DMS153 (cell line): ENCODE measurements around the gene HDAC9.

Experiments used
- DNase-seq: peaks from one replicate; lab custom pipeline; 2025; lab: John Stamatoyannopoulos, UW

Gene HDAC9

GRCh38 chr7:18495412-18496340 is at the start of gene HDAC9:
Gene HDAC9 (plus strand): TSS chr7:18495749. CDS start chr7:18496303, 554 bp downstream.
- peak; percentile 83 for DNase-seq

- no peak for DNase-seq
Measured at GRCh38 chr7:18445916-18446520, 49.5 kb upstream of the HDAC9 start.

GRCh38 chr7:18450019-18450418 is 45.5 kb upstream of the HDAC9 start:
- no peak for DNase-seq

- DNase-seq: no peak
Measured at GRCh38 chr7:18455606-18456005, 39.9 kb upstream of the HDAC9 start.

GRCh38 chr7:18457832-18458231 is 37.7 kb upstream of the HDAC9 start:
- peak; percentile 82 for DNase-seq

- no peak for DNase-seq
Measured at GRCh38 chr7:18458830-18459229, 36.7 kb upstream of the HDAC9 start.

GRCh38 chr7:18459484-18460245 is 35.9 kb upstream of the HDAC9 start:
- DNase-seq: no peak

GRCh38 chr7:18461785-18462467 is 33.6 kb upstream of the HDAC9 start:
- no peak for DNase-seq

GRCh38 chr7:18464830-18465229 is 30.7 kb upstream of the HDAC9 start:
- DNase-seq: no peak

- no peak for DNase-seq
Measured at GRCh38 chr7:18467011-18467410, 28.5 kb upstream of the HDAC9 start.

- no peak for DNase-seq
Measured at GRCh38 chr7:18468795-18469194, 26.8 kb upstream of the HDAC9 start.

GRCh38 chr7:18469316-18469715 is 26.2 kb upstream of the HDAC9 start:
- no peak for DNase-seq

GRCh38 chr7:18471476-18472160 is 23.9 kb upstream of the HDAC9 start:
- DNase-seq: no peak

GRCh38 chr7:18472161-18472483 is 23.4 kb upstream of the HDAC9 start:
- no peak for DNase-seq

GRCh38 chr7:18473119-18473518 is 22.4 kb upstream of the HDAC9 start:
- no peak for DNase-seq

GRCh38 chr7:18474944-18475343 is 20.6 kb upstream of the HDAC9 start:
- no peak for DNase-seq

GRCh38 chr7:18475488-18475887 is 20.1 kb upstream of the HDAC9 start:
- no peak for DNase-seq

GRCh38 chr7:18481776-18482175 is 13.8 kb upstream of the HDAC9 start:
- DNase-seq: no peak

- no peak for DNase-seq
Measured at GRCh38 chr7:18488049-18488448, 7.5 kb upstream of the HDAC9 start.

- no peak for DNase-seq
Measured at GRCh38 chr7:18489624-18490023, 5.9 kb upstream of the HDAC9 start.

- no peak for DNase-seq
Measured at GRCh38 chr7:18491871-18492270, 3.7 kb upstream of the HDAC9 start.

- DNase-seq: no peak
Measured at GRCh38 chr7:18494406-18494805, 1.1 kb upstream of the HDAC9 start.
